CD4-positive, alpha-beta T cell treated with Interleukin-4 for 1 hour (primary cell): ENCODE data around the gene QSOX2.

Source experiments
- DNase-seq, 2 donors: peaks; one replicate each; pipeline ENCODE4 v3.0.0-alpha.2; 2020 to 2022

The QSOX2 gene

DNA sequence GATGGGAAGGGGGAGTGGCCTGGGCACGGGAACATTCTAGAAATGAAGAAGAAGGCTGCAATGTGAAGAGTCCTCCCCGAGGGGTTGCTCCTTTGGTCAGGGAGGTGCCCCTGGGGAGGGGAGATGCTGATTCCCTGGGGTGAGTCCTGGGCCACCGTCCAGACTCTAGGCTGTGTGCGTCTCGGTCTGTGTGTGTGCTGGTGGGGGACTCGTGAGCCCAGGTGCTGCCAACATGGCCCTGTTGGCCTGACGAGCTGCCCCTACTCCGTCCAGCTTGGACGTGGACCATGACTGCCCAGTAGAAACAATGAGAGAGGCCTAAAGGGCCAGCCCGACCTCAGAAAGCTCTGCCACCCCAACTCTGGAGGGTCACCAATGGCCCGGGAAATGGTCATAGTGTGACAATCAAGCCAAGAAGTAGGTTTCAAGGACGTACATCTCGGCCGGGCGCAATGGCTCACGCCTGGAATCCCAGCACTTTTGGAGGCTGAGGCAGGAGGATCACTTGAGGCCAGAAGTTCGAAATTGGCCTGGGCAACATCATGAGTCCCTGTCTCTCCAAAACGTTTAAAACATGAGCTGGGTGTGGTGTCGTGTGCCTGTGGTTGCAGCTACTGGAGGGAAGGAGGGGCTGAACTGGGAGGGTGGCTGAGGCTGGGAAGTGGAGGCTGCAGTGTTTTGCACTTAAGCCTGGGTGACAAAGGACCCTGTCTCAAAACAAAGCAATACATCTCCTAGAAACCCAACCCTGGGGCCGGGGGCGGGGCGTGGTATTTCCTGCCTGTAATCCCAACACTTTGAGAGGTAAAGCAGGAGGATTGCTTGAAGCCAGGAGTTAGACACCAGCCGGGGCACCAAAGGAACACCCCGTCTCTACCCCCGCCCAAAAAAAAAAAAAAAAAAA lies 57.7 kb downstream of the QSOX2 start:
- DNase-seq: no peak

DNA sequence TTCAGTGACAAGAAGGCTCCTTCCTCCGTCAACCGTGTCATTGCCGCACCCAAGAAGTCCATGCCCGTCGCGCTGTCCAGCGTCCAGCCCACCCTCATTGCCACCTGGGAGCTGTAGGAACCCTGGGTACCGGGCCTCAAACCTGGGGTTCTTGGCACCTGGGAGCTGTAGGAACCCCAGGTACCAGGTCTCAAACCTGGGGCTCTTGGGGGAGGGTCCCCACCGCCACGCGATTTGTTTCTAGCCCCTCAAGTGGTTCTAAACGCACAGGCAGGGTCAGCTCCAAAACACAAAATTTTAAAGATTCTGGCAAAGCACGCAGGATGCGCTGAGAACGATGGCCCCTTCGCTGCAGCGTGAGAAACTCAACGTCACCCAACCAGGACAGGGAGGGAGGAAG lies 58.4 kb downstream of the QSOX2 start:
- DNase-seq: no peak

DNA sequence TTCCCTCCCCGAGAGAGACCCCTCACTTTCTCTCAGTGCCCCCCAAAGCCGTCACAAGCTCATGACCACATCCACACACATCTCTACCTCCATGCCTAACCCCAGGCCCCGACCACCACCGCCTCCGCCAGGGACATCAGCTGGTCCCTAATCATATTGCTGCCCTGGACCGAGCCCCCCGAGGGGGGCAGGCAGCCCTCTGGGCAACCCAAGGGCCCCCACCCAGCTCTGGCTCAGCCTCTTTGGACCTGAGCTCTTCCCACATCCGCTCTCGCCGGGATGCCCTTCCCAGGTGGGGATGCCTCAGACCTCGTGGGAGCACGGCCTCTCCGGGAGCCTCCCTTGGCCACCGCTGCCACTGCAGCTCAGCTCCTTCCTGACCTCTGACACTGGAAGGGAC lies 59.2 kb downstream of the QSOX2 start:
- DNase-seq: no peak

DNA sequence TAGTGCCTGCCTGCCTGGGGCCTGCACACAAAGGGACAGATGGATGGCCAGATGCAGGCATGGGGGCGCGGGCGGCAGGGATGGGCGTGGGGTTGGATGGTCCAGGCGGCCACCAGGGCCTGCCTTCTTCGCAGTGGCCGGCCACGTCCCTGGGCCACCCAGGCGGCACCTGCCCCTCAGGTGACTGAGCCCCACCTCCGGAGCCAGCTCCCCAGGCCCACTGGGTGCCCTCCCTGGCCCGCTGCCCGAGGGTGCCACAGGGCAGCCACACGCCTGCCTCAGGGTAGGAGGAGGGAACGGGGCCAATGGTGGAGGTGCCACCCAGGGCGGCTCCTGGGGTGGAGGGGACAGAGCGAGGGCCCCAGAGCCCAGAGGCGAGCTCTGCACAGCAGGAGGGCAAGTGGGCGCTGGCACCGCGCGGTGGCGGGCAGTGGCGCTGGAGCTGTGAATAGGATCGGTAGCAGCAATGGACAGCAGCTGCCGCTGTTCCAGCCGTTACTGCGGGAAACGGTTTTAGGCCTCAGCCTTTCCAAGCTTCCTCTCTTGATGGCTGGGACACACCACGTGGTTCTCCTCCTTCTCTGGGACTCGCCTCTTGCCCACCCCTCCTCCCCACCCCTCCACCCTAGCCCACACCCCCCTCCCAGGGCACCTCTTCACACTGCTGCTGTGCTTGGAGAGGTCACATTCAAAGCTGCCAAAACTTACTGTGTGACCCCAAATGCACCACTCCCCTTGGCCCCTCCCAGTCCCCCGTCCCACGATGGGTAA lies 59.8 kb downstream of the QSOX2 start:
- no peak for DNase-seq

DNA sequence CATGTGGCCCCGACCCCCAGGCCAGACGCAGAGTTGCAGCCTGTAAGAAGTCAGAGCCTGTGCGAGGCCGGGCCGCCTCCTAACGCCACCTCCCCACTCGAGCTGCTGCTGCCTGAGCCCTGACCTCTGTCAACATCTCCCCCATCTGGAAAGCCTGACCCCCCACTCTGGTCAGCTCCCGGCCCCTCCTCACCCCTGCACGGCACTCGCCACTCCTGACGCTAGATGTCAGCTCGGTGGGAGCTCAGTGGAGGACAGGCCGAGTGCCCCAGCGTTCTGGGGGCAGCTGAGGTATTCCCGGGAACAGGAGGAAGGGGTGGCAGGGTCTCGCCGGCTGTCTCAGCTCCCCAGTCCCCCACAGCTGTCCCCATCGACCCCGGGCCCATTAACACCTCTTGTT lies 60.5 kb downstream of the QSOX2 start:
- no peak for DNase-seq

DNA sequence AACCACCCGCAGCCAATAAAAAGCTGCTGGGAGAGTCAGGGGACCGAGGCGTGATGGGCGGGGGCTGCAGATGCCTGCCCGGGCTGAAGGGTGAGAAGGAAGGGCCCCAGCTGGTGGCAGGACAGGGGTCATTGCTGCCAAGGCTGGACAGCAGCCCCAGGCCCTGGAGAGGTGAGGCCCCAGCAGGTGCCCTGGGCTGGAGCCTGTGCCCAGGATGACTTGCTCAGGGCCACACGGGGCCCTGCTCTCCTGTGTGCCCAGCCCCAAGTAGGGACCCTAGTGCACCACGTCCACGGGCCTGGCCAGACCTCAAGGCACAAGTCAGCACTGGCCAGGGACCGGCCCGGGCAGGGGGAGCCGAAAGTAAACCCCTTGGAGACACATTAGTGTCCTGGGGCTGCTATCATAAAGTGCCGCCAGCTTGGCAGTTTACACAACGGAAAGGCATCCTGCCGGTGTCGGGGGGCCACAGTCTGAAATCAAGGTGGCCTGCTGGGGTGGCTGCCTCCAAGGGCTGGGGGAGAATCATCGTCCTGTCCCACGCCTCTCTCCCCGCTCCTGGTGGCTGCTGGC lies 62.7 kb downstream of the QSOX2 start:
- no peak for DNase-seq

DNA sequence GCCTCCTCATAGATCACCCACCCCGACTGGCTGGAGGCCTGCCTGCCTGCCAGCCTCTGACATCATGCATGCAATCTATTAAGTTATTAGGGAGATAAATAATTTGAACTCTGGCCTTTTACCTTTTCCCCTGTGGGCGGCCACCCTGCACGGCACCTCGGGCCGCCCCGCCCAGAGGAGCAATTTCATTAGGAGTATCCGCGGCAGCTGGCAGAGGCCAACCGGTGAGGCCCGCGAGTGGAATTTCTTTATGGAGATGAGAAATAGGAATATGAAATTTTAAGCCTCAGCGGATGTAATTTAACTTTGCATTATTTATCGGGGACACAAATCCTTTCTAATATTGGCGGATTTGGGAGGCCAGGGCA lies 63.2 kb downstream of the QSOX2 start:
- DNase-seq: no peak

DNA sequence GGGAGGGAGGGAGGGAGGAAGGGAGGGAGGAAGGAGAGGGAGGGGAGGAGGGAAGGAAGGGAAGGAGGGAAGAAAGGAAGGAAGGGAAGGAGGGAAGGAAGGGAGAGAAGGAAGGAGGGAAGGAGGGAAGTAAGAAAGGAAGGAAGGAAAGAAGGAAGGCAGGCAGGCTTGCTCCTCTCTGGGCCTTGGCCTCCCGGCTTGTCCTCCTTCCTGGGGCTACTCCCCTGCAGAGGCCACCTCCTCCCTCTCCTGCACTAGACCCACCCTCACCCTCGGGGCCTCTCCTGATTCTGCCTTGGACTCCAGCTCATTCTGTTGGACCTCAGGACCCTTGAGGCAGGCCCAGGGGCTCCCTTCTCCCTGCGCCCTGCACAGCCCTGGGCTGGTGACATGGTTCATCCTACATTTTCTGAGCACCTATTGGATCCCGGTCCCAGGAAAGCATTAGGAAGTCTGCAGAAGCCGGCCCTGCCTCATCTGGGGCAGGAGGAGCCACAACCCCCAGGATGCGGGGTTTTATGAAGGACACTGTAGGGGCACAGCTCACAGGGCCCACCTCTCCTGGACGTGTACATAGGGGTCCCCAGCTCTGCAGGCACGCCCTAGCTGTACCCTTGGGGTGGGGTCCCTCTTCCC lies 63.7 kb downstream of the QSOX2 start:
- no peak for DNase-seq

DNA sequence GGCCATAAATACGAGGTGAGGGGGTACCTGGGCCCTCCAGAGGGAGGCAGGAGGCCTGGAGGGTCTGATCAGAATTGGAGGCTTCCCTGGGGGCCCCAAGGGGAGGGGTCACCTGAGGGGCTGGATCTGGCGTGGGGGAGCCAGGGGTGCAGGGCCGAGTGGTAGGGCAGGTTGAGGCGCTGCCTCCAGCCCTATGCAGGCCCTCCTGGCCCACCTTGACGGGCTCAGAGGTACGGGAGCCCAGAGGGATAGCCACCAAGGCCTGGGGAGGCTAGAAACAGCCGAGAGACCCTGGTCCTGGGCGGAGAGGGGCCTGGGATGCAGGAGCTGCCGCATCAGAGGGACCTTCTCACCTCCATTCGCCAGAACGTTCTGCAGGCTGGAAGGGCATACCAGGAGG lies 65.0 kb downstream of the QSOX2 start:
- no peak for DNase-seq

DNA sequence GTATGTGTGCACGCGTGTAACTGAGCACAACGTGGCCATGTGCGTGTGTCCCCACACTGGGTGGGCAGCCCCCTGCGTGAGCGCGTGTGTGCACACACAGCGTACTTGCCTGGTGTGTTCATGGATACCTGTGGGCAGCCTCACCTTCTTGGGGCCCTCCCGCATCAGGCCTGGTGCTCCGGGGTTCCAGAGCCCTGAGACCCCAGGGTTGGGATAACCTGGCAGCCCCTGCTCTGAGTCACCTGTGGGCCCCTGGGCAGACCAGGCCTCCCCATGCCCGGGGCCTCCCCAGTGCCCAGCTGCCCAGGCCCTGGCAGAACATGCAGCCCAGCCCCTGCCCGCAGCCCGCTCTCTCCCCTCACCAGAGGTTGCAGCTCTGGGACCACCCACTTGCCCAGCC lies 65.9 kb downstream of the QSOX2 start:
- no peak for DNase-seq

DNA sequence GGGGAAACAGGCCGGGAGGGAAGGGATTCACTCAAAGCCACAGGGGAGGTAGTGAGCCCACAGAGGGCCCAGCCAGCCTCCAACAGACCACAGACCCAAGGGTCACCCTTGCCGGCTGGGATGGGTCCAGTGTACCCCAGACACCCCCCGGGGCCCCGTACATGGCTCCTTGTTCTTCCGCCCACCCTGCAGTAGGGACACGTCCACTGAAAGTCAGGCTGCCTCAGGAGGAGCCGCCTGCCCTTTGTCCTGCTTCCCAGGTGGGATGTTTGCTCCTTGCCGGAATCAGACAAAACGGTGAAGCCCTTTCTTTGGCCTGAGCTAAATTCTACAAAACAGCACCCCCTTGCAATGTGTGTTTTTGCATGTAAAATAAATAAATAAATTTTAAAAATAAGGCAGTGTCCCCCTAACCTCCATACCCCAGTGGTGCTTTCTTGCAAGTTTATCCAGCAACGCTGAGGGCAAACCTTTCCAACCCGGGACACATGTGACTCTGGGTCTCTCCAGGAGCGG lies 66.5 kb downstream of the QSOX2 start:
- no peak for DNase-seq

DNA sequence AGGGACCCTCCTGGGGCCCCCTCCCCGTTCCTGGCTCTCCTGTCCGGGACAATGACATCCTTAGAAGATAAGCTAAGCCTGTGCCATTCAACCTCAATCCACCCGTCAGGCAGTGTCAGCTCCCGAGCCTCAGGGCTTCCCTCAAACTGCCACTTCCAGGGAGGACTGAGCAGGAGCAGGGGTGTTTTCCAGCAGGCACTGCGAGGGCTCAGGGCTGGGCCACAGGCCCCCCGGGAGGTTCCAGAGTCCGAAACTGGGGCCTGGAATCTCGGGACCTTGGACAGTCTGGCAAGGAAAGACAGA lies 66.9 kb downstream of the QSOX2 start:
- DNase-seq: no peak

DNA sequence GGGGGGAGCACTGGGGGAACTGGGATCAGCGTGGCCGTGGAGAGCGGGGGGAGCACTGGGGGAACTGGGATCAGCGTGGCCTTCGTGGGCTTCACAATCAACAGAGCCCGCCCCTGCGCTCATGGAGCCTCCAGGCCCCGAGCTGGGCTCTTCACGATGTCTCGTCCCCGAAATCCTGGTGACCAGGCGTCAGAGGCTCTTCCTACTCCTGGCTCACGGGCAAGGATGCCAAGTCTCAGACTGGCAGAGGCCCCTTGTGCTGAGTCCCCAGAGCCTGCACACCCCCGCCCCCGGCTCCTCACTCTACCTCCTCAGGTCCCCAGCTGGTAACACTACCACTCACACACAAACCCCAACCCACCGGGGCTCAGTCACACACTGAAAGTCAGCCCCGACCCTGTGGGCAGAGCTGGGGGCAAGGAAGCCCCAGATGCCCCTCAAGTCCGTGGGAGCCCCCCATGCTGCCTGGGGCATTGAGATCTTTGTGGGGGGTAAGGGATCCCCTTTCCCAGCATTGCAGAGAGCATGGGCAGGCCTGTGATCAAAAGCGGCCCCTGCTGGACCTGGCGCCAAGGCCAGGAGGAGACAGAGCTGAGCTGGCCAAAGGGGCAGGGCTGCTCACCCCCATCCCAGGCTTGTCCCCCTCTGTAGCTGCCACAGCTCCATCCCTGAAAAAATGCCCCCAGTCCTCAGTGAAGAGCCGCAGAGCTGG lies 67.4 kb downstream of the QSOX2 start:
- no peak for DNase-seq

DNA sequence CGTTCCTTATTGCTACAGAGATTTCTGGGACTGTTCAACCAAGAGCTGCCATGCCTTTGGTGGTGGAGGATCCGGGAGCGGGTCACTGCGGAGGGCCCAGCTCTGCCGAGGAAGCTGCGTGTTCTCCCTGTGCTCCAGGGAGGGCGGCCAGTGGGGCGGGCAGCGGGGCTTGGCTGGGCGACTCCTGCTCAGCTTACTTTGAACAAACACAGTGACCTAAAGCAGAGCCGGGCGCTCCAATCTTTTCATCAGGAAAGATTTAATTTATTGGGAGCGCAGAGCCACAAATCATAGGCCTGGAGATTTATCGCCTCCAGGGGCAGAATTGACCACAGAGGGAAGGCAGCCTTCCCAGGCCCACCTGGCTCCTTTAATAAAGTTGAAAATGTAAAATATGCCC lies 68.4 kb downstream of the QSOX2 start:
- no peak for DNase-seq

DNA sequence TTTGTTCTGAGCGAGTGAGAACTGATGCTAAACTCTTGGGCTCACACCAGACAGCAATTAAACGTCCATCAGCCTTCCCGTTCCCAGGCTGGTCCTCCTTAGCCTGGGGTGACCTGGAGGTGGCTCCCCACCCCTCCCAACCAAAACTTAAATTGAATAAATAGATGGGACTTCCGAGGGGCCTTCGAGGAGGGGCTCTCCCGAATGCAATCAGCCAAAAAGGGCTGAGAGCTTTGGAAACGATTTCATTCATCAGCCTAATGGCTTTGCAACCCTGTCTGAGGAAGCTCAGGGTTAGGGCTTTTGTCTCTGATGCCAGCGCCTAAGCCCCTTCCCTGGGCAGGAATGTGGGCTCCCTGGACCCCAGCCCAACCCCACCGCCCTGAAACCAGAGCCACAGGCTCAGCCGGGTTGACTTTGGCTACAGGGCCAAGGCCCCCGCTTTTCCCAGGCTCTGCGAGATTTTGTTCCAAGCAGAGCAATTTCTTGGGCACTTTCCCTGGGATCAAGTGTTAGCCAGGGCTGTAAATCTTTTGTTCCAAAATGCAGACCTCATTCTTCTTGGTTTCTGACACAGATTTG lies 69.9 kb downstream of the QSOX2 start:
- DNase-seq: no peak

DNA sequence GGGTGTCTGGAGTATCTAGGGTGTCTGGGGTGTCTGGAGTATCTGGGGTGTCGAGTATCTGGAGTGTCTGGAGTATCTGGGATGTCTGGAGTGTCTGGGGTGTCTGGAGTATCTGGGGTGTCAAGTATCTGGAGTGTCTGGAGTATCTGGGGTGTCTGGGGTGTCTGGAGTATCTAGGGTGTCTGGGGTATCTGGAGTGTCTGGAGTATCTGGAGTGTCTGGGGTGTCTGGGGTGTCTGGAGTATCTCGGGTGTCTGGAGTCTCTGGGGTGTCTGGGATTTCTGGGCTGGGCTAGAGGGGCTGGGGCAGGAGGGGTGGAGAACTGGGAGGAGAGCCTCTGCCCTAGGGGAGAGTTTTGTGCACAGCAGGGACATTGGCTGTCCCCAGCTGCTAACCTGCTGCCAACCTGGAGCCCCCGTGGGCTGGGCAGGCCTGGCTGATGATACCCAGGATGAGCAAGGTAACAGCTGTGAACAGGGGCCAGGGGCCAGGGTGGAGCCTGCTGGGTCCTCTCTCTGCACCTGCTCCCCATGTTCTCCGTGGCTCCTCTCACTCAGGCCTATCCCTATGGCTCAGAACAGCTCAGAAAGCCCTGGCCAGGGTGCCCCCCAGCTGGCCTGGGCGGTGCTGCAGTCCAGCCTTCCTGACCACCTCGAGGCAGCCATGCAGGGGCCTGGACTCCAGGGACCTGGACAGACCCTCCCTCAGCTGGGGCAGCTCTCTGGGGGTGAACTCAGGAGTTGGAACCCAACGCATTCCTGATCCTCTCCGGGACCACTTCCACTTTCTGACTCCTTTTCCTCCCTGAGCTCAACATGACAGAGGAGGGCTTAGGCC lies 70.6 kb downstream of the QSOX2 start:
- DNase-seq: no peak

DNA sequence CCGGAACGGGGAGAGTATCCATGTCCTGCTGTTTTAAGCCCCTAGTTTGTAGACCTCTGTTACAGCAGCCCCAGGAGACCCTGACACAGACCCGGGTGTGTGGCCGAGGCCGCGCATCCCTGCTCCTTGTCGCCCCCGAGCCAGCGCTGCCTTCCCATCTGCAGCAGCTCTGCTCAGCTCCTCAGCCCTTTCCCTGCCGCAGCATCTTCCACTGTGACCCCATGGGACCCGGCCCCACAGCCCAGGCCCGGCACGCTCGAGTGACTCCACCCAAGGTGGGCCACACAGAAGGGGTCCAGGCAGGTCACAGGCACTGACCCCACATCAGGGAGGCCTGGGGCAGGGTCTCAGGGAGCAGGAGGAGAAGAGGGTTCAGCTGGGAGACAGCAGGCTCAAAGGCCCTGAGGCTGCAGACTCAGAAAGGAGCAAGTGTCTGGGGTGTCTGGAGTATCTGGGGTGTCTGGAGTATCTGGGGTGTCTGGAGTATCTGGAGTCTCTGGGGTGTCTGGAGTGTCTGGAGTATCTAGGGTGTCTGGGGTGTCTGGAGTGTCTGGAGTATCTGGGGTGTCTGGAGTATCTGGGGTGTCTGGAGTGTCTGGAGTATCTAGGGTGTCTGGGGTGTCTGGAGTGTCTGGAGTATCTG lies 71.8 kb downstream of the QSOX2 start:
- no peak for DNase-seq

DNA sequence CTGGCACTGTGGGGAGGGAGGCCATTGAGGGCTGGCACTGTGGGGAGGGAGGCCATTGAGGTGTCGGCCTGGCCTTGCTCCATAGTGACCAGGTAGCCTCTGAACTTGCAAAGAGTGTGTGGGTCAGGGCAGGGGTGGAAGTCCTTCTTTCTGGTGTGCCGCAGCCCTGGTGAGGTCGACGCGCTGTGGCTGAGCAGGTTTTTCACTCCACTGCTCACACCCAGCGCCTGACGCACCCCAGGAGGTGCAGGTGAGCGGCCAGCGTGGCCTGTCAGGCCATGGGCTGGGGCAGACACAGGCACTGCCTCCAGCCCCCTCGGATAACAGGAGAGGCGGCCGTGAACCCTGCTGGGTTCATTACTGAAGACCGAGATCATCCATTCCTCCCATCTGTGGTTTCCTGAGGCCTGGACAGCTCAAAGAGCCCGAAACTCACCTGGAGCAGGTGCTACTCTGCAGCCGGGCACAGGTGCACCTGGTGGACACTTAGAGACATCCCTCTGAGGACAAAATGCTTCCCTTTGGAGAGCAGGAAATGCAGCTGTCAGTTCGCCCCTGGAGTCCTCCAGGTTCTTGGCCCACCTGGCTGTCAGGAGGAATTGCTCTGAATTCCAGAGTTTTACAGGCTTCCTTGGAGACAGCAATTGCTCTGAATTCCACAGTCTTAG lies 73.1 kb downstream of the QSOX2 start:
- DNase-seq: no peak

DNA sequence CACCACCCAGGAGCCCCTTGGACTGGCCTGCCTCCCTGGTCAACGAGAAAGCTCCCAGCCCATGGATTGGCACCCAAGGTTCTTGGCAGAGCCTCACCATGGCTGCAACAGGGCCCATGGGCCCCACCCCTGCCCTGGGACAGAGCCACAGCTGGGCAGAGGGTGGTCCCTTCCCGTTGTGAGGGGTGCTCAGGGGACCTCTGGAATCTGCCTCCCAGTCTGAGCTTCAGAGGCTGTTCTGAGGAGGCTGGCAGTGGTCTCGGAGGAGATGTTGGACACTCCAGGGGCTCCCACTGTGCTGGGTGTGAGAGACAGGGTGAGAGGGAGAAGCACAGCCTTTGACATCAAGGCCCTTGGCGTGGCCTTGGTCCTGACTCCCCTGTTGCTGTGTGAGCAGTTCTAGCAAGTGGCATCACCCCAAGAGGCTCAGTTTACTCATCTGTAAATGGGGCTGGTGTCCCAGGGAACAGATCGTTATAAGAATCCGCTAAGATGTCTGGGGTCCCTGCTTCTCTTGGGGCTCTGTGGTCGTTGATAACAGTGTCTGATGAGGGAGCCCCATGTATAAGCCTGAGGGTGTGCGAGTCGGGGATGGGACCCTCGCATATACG lies 73.7 kb downstream of the QSOX2 start:
- DNase-seq: no peak
